ENCODE data around the gene NPFFR1. TPM values are rescaled to one million over a fixed set of nuclear protein-coding genes. Genes with fewer than 3 reads are reported as not detected.

NPFFR1 gene
- total RNA-seq, 4 donors from 2014 or later: 0.03 TPM; not detected in 3

GRCh38 chr10:70222340-70222794 lies 61.4 kb downstream of the NPFFR1 start:
- TF ChIP-seq, protein P1, sequence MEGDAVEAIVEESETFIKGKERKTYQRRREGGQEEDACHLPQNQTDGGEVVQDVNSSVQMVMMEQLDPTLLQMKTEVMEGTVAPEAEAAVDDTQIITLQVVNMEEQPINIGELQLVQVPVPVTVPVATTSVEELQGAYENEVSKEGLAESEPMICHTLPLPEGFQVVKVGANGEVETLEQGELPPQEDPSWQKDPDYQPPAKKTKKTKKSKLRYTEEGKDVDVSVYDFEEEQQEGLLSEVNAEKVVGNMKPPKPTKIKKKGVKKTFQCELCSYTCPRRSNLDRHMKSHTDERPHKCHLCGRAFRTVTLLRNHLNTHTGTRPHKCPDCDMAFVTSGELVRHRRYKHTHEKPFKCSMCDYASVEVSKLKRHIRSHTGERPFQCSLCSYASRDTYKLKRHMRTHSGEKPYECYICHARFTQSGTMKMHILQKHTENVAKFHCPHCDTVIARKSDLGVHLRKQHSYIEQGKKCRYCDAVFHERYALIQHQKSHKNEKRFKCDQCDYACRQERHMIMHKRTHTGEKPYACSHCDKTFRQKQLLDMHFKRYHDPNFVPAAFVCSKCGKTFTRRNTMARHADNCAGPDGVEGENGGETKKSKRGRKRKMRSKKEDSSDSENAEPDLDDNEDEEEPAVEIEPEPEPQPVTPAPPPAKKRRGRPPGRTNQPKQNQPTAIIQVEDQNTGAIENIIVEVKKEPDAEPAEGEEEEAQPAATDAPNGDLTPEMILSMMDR (IDR thresholded peaks at IDR 0.05 in 4 of 5, conservative IDR thresholded peaks at IDR 0.05 in 1 of 5): no peak
- TF ChIP-seq POLR2A (IDR thresholded peaks at IDR 0.05): no peak
- intact Hi-C loops (cut with DNase I; ENCODE audit: low total_unique reads): no loop called here
- peaks cover 0 to 15% of the 10 kb centered on the region in 2 donors for H3K36me3 ChIP-seq
- no peak overlapping the region for H3K27ac ChIP-seq
- H3K27me3 ChIP-seq: no peaks in the 10 kb centered on the region
- ATAC-seq (no peak), DNase-seq (no peak)
- H3K9me3 ChIP-seq: no peaks in the 10 kb centered on the region
- no peak overlapping the region for H3K4me3 ChIP-seq
- H3K4me1 ChIP-seq: peaks cover 0 to 12% of the 10 kb centered on the region in 2 donors
- in situ Hi-C loops (cut with MboI; ENCODE audit: low sequenced_read_pairs in 4 of 4): loop anchor here in 2 of 4 donors (5.0 to 10.0 kb wide), 2 partner anchors 52 to 140 kb away; no protein-coding TSS in a partner anchor

GRCh38 chr10:70221030-70221429 lies 62.8 kb downstream of the NPFFR1 start:
- intact Hi-C loops (cut with DNase I; ENCODE audit: low total_unique reads): loop anchor here (1.0 kb wide), 2 partner anchors 127 to 143 kb away; no protein-coding TSS in a partner anchor
- H3K4me1 ChIP-seq: peaks cover 0 to 9% of the 10 kb centered on the region in 2 donors

DNA sequence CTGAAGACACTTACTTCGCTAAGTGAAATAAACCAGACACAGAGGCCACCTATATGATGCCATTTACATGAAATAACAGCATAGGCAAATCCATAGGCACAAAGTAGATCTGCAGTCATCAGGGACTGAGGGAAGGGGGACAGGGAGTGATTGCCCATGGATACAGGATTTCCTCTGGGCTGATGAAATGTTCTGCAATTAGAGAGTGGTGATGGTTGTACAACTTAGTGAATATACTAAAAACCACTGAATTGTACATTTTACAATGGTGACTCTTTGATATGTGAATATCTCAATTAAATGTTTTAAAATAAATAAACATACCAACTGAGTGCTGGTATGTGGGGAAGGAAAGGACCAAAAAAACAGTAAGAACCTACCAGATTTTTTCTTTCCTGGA lies 70.9 kb downstream of the NPFFR1 start:
- Histone ChIP-seq H3K4me1 (no peaks in the 10 kb centered on the region), H3K27ac (no peak overlapping the region), H3K27me3 (no peaks in the 10 kb centered on the region), H3K9me3 (no peaks in the 10 kb centered on the region), H3K4me3 (no peak overlapping the region), H3K36me3 (peaks cover 0 to 69% of the 10 kb centered on the region in 2 donors)
- DNase-seq: no peak
- intact Hi-C loops (cut with DNase I; ENCODE audit: low total_unique reads) (no loop called here), in situ Hi-C loops (cut with MboI; ENCODE audit: low sequenced_read_pairs in 4 of 4) (no loop called here)
- ATAC-seq: no peak
- TF ChIP-seq POLR2A (IDR thresholded peaks at IDR 0.05): no peak
- TF ChIP-seq, protein P1 (IDR thresholded peaks at IDR 0.05 in 4 of 5, conservative IDR thresholded peaks at IDR 0.05 in 1 of 5): no peak

More at GRCh38 chr10:70221030-70221429, 62.8 kb downstream of the NPFFR1 start:
- in situ Hi-C loops (cut with MboI; ENCODE audit: low sequenced_read_pairs in 4 of 4): loop anchor here in 2 of 4 donors (5.0 to 10.0 kb wide), 2 partner anchors 54 to 141 kb away; no protein-coding TSS in a partner anchor
- Histone ChIP-seq H3K4me3 (peak overlapping the region in 2 of 4 donors; percentile 8 to 26), H3K27ac (peak overlapping the region; percentile 20 to 64 (median 57)), H3K36me3 (peaks cover 0 to 20% of the 10 kb centered on the region in 2 donors), H3K9me3 (no peaks in the 10 kb centered on the region), H3K27me3 (no peaks in the 10 kb centered on the region)
- TF ChIP-seq, protein P1 (IDR thresholded peaks at IDR 0.05 in 4 of 5, conservative IDR thresholded peaks at IDR 0.05 in 1 of 5): no peak
- TF ChIP-seq POLR2A (IDR thresholded peaks at IDR 0.05): no peak
- no peak for DNase-seq
- ATAC-seq: no peak

DNA sequence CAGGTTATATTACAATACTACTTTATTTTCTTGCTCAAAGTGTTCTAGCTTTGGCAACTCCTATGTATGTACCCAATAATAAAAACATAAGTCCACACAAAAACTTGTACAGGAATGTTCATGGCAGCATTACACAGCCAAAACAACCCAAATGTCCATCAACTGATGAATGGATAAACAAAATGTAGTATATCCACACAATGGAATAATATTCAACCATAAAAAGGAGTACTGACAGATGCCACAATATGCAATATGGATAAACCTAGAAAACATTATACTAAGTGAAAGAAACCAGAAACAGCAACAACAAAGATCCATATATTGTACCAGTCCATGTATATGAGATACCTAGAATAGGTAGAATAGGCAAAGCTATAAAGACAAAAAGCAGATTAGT lies 71.5 kb downstream of the NPFFR1 start:
- ATAC-seq (no peak), DNase-seq (no peak)
- no peaks in the 10 kb centered on the region for H3K4me1 ChIP-seq
- in situ Hi-C loops (cut with MboI; ENCODE audit: low sequenced_read_pairs in 4 of 4) (no loop called here), intact Hi-C loops (cut with DNase I; ENCODE audit: low total_unique reads) (no loop called here)
- H3K9me3 ChIP-seq: no peaks in the 10 kb centered on the region
- no peak overlapping the region for H3K4me3 ChIP-seq
- no peaks in the 10 kb centered on the region for H3K27me3 ChIP-seq
- no peak overlapping the region for H3K27ac ChIP-seq
- TF ChIP-seq, protein P1 (IDR thresholded peaks at IDR 0.05 in 4 of 5, conservative IDR thresholded peaks at IDR 0.05 in 1 of 5): no peak
- no peak for TF ChIP-seq POLR2A (IDR thresholded peaks at IDR 0.05)
- H3K36me3 ChIP-seq: peaks cover 0 to 69% of the 10 kb centered on the region in 2 donors
